K562 (cell line): ENCODE measurements around the gene COL6A1. TPM values are rescaled to one million over a fixed set of nuclear protein-coding genes. Genes with fewer than 3 reads are reported as not detected.
"Not testable (repeated sequence)": the region's sequence is repeated elsewhere in the genome, so short reads cannot be mapped to it uniquely, and the experiment has no call there.

ENCODE experiments used
- ATAC-seq: fragments of 200-7000 bp; cut with Tn5 transposase; 3 replicates; pipeline ENCODE4 v1.9.1; 2020; ENCODE audit warnings: moderate library complexity
- BruUV-seq: library from RNA; stranded (reverse); fragments of 400-500 nt; replicated peaks from 2 replicates; lab custom pipeline; 2021; lab: Mats Ljungman, UMichigan
- CTCF ChIA-PET: fragments of 300-600 bp; formaldehyde crosslinking; extraction: SDS; loops from one replicate; lab custom pipeline; 2021; ENCODE audit warnings: low intra/inter-chr PET ratio; lab: Yijun Ruan, JAX
- POLR2A ChIA-PET: fragments of 300-600, 350-650 bp; sonication (Branson Sonifier 250); formaldehyde crosslinking; extraction: SDS; loops from one replicate; lab custom pipeline; 2021; ENCODE audit warnings: antibody characterized with exemption, inconsistent platforms; lab: Yijun Ruan, JAX
- DNase-seq, 4 experiments: peaks; one replicate each; pipeline versions ENCODE4 v3.0.0 to v3.0.0-alpha.2; 2011 to 2018; ENCODE audit warnings: low spot score in 3 of 4, mixed read lengths in 3 of 4; ENCODE audit errors: extremely low read depth in 1 of 4
- FAIRE-seq: peaks from 2 replicates; lab custom pipeline; 2011; peaks lifted over from hg19 to GRCh38; lab: Jason Lieb, UNC
- H2AFZ ChIP-seq: 2 replicates; pipeline ENCODE4 v1.6.0; 2011; ENCODE audit warnings: low read depth, low read length, control low read depth, inconsistent platforms
- H3K27ac ChIP-seq: fragments of 200-600 bp; 3 replicates; pipeline ENCODE4 v1.8.0; 2011; ENCODE audit warnings: low read depth, mild to moderate bottlenecking, control low read depth, inconsistent platforms, low read length, moderate library complexity, mixed read lengths; ENCODE audit errors: extremely low read depth
- H3K27me3 ChIP-seq, 2 experiments: fragments of 300-600 bp in 1 of 2; 2 replicates in 1 of 2; 3 replicates in 1 of 2; pipeline versions ENCODE4 v1.6.0 to v1.8.0; 2011; ENCODE audit warnings: inconsistent platforms in 2 of 2, low read length in 2 of 2, mild to moderate bottlenecking in 1 of 2, mixed read lengths in 1 of 2, moderate library complexity in 1 of 2; ENCODE audit not compliant: control insufficient read depth in 2 of 2, insufficient read depth in 2 of 2
- H3K36me3 ChIP-seq: fragments of 300-600 bp; 3 replicates; pipeline ENCODE4 v1.8.0; 2011; ENCODE audit warnings: mild to moderate bottlenecking, low read length, inconsistent platforms; ENCODE audit not compliant: control insufficient read depth, insufficient read depth
- H3K4me1 ChIP-seq, 2 experiments: fragments of 200-600 bp in 1 of 2; replicated peaks in 1 of 2; 2 replicates in 1 of 2; 3 replicates in 1 of 2; pipeline versions ENCODE4 v1.5.1 to v1.8.0; 2011; ENCODE audit warnings: inconsistent platforms in 2 of 2, low read length in 2 of 2, mild to moderate bottlenecking in 1 of 2, mixed read lengths in 1 of 2, moderate library complexity in 1 of 2; ENCODE audit not compliant: control insufficient read depth in 2 of 2, insufficient read depth in 2 of 2
- H3K4me2 ChIP-seq: 2 replicates; pipeline ENCODE4 v1.6.1; 2011; ENCODE audit warnings: low read length, control low read depth, inconsistent platforms, mixed read lengths; ENCODE audit not compliant: insufficient read depth
- H3K4me3 ChIP-seq: fragments of 200-600 bp; sonication (generic), shearing (Covaris generic); 2 replicates; pipeline ENCODE4 v1.5.1; 2016; ENCODE audit warnings: control low read depth, inconsistent platforms
- H3K79me2 ChIP-seq: fragments of 200-600 bp; 3 replicates; pipeline ENCODE4 v1.8.0; 2011; ENCODE audit warnings: low read length, inconsistent platforms; ENCODE audit not compliant: control insufficient read depth, insufficient read depth
- H3K9ac ChIP-seq, 2 experiments: 2 replicates each; pipeline versions ENCODE4 v1.6.0 to v1.6.1; 2011; ENCODE audit warnings: low read depth in 2 of 2, low read length in 2 of 2, control low read depth in 1 of 2, inconsistent platforms in 1 of 2, mild to moderate bottlenecking in 1 of 2, mixed read lengths in 1 of 2; ENCODE audit not compliant: insufficient read depth in 1 of 2
- H3K9me1 ChIP-seq: one replicate; pipeline ENCODE4 v1.6.0; 2011; ENCODE audit warnings: inconsistent platforms, mild to moderate bottlenecking, low read length, moderate library complexity; ENCODE audit not compliant: control insufficient read depth, insufficient read depth
- H3K9me3 ChIP-seq: replicated peaks from 2 replicates; pipeline ENCODE4 v1.5.1; 2011; ENCODE audit warnings: low read depth, low read length, inconsistent platforms; ENCODE audit not compliant: control insufficient read depth, insufficient read depth
- H4K20me1 ChIP-seq: replicated peaks from 2 replicates; pipeline ENCODE4 v1.6.1; 2011; ENCODE audit warnings: low read length, inconsistent platforms, mixed read lengths; ENCODE audit not compliant: control insufficient read depth, insufficient read depth
- ESRRB ChIP-seq: fragments of 250-450 bp; sonication (Bioruptor Pico); IDR thresholded peaks from 2 replicates; pipeline ENCODE4 v1.5.0; 2020; ENCODE audit warnings: mild to moderate bottlenecking, moderate library complexity, borderline replicate concordance
- ETV1 ChIP-seq: fragments of 450-650 bp; conservative IDR thresholded peaks from 2 replicates; pipeline ENCODE4 v1.6.1; 2016; ENCODE audit warnings: missing genetic modification characterization, control low read depth, low read depth, missing compliant biosample characterization
- ZNF280A ChIP-seq: fragments of 450-650 bp; IDR thresholded peaks from 2 replicates; pipeline ENCODE4 v1.6.1; 2018; ENCODE audit warnings: mild to moderate bottlenecking, low read depth; ENCODE audit not compliant: partially characterized antibody
- ZNF316 ChIP-seq: fragments of 450-650 bp; IDR thresholded peaks from 2 replicates; pipeline ENCODE4 v1.6.1; 2016
- WGBS: fragments of 100-300 bp; shearing (Covaris generic); methylation state at CpG from one replicate; pipeline ENCODE4 v1.1.6; 2016; ENCODE audit warnings: low coverage, mixed read lengths; ENCODE audit not compliant: insufficient coverage; ENCODE audit errors: missing lambda C conversion rate; 5-methylcytosine and 5-hydroxymethylcytosine counted together
- in situ Hi-C: fragments of 300-500 bp; cut with MboI; formaldehyde crosslinking; loops from 4 replicates; pipeline ENCODE4 v1.15.0; 2018; ENCODE audit warnings: inconsistent platforms, mixed read lengths
- intact Hi-C: fragments of 100-400 bp; cut with micrococcal nuclease; formaldehyde crosslinking; loops from 2 replicates; pipeline ENCODE4 v1.14.2; 2022
- polyA plus RNA-seq, 8 experiments: library from polyadenylated mRNA; depleted of rRNA in 4 of 8; stranded (reverse) in 5 of 8; unstranded in 3 of 8; fragments of >200 nt; fragmentation: Nextera tagmentation in 2 of 8; fragmentation: Illumina TruSeq in 1 of 8; extraction: Ambion mirVana in 2 of 8; extraction: Trizol in 1 of 8; gene quantifications; 2 replicates each; pipeline versions ENCODE4 v1.2.1 to v1.2.3, GENCODE V29; 2011 to 2014; ENCODE audit warnings: inconsistent platforms in 1 of 8, missing spikeins in 1 of 8
- total RNA-seq, 7 experiments: library from RNA; depleted of rRNA in 6 of 7; stranded (reverse); fragments of >200 nt in 6 of 7; fragmentation: Illumina TruSeq in 2 of 7; extraction: Trizol in 2 of 7; gene quantifications; 2 replicates each; pipeline versions ENCODE4 v1.2.1 to v1.2.3, GENCODE V29; 2011 to 2021; ENCODE audit warnings: low replicate concordance in 1 of 7

Gene COL6A1
- total and polyA plus RNA-seq, 9 of the 15 experiments (the other 6 are each of a cell fraction or from before 2014, with no cell fraction given): 0.07 to 1.3 (median 0.14) TPM; not detected in 3

- intact Hi-C loops: no loop called here
- FAIRE-seq: no peak
Observed at GRCh38 chr21:46005481-46005881, 23.9 kb downstream of the COL6A1 start.

GRCh38 chr21:46005894-46006546 lies 24.4 kb downstream of the COL6A1 start:
- ATAC-seq, in situ Hi-C loops: not testable (repeated sequence)
- WGBS: 100% methylated on average over 7 of the region's 64 CpGs

More at GRCh38 chr21:46005481-46005881, 23.9 kb downstream of the COL6A1 start:
- no TSS peak for BruUV-seq
- peaks cover 5 to 44% of the 10 kb centered on the region in 2 experiments; a peak in 3 of 5 replicates for H3K27me3 ChIP-seq
- TF ChIP-seq ETV1 (tag) (no peak), ZNF316 (no peak), ZNF280A (no peak), ESRRB (CRISPR knock-in tag) (no peak)
- TF ChIP-seq, all 486 proteins: peak for 0
- WGBS: 51% methylated on average over 16 of the region's 20 CpGs
- ATAC-seq: no peak
- H3K9me1 ChIP-seq: no peaks in the 10 kb centered on the region
- H3K9me3 ChIP-seq: no peaks in the 10 kb centered on the region; the same call in 1 of the 2 replicates
- peaks cover 0 to 46% of the 10 kb centered on the region in 2 experiments; a peak in 2 of 5 replicates for H3K4me1 ChIP-seq
- no peak overlapping the region for H3K4me2 ChIP-seq
- no peak overlapping the region for H3K27ac ChIP-seq
- H4K20me1 ChIP-seq: no peaks in the 10 kb centered on the region
- no peak for DNase-seq
- H3K79me2 ChIP-seq: no peaks in the 10 kb centered on the region
- H3K4me3 ChIP-seq: no peak overlapping the region
- no peak overlapping the region for H3K9ac ChIP-seq
- no peaks in the 10 kb centered on the region for H3K36me3 ChIP-seq
- CTCF ChIA-PET: no interaction called here
- POLR2A ChIA-PET: no interaction called here
- in situ Hi-C loops: no loop called here
- H2AFZ ChIP-seq: no peak overlapping the region

More at GRCh38 chr21:46005894-46006546, 24.4 kb downstream of the COL6A1 start:
- H3K4me2 ChIP-seq, H2AFZ ChIP-seq, H3K27ac ChIP-seq, CTCF ChIA-PET, H3K79me2 ChIP-seq, H3K4me3 ChIP-seq, POLR2A ChIA-PET, intact Hi-C loops, BruUV-seq, H4K20me1 ChIP-seq, DNase-seq, FAIRE-seq, H3K9ac ChIP-seq, H3K36me3 ChIP-seq, H3K9me1 ChIP-seq, H3K9me3 ChIP-seq: not testable (repeated sequence)
- peaks cover 0 to 41% of the 10 kb centered on the region in 2 experiments; a peak in 2 of 5 replicates for H3K4me1 ChIP-seq
- peaks cover 5 to 46% of the 10 kb centered on the region in 2 experiments; a peak in 3 of 5 replicates for H3K27me3 ChIP-seq
